ENCODE measurements around the gene SLCO2A1. TPM values are rescaled to one million over a fixed set of nuclear protein-coding genes. Genes with fewer than 3 reads are reported as not detected.

The SLCO2A1 gene
- polyA plus RNA-seq, 1 donor from 2014 or later = not detected

DNA sequence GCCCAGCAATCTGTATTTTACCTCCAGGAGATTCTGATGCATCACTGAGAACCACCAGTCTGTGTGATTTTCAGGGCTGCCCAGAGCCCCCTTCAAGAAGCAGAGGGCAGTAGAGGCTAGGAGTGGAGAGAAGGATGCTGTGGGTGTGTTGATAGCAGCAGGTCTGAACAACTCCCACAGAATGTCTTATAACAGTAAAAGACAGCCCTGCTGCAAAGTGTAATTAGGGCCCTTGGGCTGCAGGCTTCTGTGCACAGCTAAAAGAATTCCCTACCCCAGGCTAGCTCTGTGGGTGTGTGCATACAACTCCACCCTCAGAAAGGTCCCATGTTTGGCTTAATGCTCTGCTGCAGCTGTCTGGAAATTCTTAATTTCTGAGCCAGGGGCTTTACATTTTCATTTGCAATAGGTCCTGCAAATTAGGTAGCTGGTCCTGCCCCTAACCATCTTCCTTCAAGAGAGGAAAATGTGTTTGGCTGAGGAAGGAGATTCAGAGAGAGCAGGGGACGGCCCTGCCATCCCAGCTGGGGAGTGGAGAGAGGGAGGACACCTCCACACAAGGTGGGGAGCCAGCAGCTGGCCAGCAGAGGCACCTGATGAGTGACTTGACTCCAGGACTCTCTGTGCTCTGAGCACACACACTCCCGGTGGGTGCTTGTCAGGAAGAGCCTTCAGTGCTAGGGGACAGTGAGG is 90.8 kb downstream of the SLCO2A1 start:
- peaks cover 5% of the 10 kb centered on the region for H3K27me3 Mint-ChIP-seq
- H3K4me1 Mint-ChIP-seq = no peaks in the 10 kb centered on the region
- H3K4me3 Mint-ChIP-seq = no peak overlapping the region
- H3K36me3 Mint-ChIP-seq = peaks cover 1% of the 10 kb centered on the region
- no peaks in the 10 kb centered on the region for H3K9me3 Mint-ChIP-seq
- H3K27ac Mint-ChIP-seq = no peak overlapping the region

DNA sequence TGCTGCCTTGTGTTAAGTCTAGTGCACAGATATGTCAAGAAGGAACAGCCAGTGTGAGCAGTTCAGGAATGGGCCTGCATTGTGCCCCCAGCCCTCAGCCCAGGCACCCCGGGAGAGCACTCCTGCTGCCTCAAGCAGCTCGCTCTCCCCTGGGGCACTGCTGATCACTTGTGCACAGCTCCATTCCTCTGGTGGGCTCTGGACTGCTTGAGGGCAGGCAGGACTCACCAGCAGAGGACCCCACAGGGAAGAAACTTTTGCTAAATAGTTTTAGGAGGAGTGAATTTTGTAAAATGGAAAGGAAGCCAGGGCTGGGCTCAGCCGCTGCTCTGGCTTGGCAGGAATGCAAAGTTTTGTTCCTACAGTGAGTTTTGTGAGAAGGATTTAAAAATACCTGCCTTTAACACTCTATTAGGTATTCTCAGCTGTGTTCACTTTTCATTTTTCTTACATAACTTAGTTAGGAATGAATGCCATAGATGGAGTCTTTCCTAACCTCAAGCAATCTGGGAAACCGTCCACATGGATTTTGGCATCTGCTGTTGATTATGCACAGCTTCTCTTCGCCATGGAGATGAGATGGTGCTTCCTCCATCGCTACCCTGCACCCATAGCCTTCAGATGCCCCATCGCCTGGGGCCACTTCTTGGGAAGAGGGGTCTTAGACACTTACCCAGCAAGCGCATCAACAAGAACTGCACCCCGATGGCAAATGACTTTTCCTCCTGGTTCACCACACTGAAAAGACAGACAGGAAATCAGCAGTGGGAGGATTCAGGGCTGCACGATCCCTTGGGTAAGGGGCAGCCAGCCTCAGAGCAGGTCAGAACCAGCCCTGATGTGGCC is 91.7 kb downstream of the SLCO2A1 start:
- no peak overlapping the region for H3K4me3 Mint-ChIP-seq
- peaks cover 4% of the 10 kb centered on the region for H3K27me3 Mint-ChIP-seq
- no peaks in the 10 kb centered on the region for H3K9me3 Mint-ChIP-seq
- H3K36me3 Mint-ChIP-seq = peaks cover 1% of the 10 kb centered on the region
- H3K4me1 Mint-ChIP-seq = no peaks in the 10 kb centered on the region
- no peak overlapping the region for H3K27ac Mint-ChIP-seq

DNA sequence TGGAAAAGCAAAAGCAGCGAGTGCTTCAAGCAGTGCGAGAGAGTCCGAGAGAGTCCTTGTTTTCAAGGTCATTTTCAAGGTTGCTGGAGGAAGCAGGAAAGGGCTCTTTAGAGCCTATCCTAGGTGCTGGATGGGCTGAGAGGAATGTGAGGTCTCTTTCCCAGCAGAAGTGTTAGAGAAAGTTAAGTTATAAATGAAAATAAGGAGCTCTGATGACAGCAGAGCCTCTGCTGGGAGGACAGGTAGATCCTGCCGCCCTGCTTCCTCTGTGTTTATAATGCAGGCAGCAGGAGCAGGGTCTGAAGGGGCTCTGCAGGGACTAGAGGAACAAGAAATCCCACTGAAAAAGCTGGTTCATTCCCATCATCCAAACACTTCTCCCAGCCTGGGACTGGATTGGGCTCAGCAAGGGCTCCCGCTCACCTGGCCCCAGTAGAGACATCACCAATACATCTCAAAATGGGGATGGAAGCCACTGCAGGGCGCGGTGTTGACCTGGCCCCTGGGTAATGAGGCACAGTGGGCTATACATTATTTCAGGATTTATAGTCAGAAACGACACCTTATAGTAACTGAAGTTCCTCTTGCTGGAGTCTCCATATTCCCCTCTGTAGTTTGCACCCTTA is 92.6 kb downstream of the SLCO2A1 start:
- Mint-ChIP-seq H3K27me3 (peaks cover 4% of the 10 kb centered on the region), H3K36me3 (peaks cover 1% of the 10 kb centered on the region), H3K4me1 (no peaks in the 10 kb centered on the region), H3K27ac (no peak overlapping the region), H3K9me3 (no peaks in the 10 kb centered on the region), H3K4me3 (no peak overlapping the region)

DNA sequence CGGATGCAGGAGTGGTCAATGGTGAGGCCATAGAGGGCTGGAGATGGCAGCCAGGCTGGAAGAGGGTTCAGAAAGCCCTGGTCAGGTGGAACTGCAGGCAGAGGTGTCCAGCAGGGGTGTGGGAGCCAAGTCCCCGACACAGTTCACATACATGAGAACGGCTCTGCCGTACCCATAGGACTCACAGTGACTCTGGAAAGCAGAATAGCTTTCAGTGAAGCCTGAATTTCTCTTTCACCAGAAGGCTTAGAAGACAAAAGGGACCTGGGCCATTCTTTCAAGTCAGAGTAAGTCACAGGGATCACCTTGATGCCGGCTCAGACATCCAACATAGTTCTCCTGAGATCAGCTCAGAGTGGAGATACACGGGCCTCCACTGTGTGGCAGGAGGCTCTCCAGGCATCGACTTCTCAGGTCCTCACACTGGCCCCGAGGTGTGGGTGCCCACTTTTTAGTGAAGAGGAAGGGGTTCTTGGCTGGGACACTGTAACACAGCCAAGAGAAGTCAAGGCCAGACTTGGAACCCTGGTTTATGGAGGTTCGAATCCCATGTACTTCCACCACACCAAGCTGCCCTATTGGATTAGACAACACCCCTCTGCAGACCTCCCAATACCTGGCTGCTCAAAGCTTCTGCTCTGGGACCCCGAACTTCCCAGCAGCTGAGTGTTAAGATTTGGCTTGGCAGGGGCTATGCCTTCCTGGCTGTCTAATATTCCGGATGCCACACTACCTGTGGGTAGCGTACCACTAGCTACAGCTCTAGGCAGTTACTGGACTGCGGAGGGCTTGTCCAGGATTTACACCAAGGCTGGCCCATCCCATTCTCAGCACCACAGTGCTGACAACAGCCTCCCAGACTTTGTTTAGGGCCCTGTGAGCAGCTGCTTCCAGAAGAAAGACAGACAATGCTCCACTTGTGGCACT is 93.6 kb downstream of the SLCO2A1 start:
- Mint-ChIP-seq H3K27ac (no peak overlapping the region), H3K36me3 (peaks cover 1% of the 10 kb centered on the region), H3K9me3 (no peaks in the 10 kb centered on the region), H3K4me1 (no peaks in the 10 kb centered on the region), H3K4me3 (no peak overlapping the region), H3K27me3 (peaks cover 1% of the 10 kb centered on the region)

DNA sequence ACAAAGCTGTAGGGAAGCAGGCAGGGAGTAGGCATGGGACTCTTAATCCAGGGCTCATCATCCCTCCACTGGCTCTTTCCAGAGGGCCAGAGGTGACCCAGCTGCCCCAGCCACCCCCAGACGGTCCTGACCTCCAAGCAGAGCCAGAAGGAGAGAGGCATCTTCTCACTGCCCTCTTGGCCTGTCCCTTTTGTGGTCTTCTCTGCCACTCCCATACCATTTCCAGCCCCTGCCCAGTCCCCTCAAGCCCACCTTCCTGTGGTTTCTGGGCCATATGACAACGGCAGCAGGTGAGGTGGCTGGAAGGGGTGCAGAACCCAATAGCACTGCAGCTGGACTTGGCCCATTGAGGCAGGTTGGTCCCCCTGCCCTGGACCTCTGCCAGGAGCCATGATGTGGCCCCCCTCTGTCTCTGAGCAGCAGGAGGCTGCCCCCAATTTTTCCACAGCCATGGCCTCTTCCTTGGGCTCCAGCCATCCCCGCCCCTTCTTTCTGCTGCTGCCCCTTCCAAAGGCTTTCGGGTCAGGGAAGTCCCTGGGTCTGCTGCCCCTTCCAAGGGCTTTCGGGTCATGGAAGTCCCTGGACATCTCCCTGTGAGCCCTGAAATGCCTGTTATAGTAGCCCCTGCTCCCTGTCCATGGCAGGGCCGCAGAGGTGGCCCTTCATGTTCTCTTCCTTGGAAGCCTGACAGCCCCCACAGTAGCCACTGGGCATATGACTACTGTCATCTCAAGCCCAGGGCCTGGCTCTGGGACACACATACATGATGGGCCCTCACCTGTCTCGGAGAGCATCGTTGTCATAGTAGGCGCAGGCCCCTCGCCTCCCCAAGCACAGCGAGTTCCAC is 94.5 kb downstream of the SLCO2A1 start:
- peaks cover 1% of the 10 kb centered on the region for H3K36me3 Mint-ChIP-seq
- H3K4me3 Mint-ChIP-seq = no peak overlapping the region

DNA sequence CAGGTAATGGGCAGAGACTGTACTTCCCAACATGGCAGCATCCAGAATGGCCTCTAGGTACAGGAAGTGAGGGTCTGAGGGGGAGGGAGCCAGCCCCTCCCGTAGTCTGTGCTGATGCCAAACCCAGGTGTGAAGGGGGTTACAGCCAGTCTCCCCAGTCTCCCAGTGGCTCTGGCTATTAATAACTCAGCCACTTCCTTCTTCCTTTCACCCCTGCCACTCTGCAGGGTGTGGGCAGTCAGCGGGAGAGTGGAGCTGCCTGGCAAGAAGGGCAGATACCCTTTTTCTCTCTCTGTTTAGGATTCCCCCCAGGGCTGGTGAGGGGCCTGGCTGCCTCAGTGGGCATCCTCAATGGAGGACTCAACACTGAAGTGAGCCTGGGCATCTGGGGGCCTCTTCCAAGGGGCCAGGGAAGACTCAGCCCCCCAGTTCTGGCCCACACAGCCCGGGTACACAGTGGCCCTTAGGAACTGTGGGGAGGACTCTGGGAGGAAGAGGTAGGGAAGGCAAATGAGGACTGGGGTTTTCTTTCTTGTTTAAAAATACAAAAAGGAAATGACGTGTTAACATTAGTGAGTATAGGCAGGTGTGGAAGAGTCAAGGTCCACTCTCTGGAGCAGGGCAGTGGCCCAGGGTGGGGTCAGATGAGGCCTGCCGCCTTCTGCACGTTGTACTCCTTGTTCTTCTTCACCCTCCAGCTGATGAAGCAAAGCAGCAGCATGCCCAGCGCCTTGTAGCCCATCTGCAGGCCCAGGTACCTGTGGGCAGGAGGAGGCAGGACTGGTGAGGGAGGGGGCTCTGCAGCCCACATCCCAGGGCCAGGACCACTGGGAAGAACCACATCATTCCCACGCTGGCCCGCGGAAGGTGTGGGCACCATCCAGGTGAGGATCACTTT is 95.4 kb downstream of the SLCO2A1 start:
- Mint-ChIP-seq H3K36me3 (peaks cover 1% of the 10 kb centered on the region), H3K27ac (no peak overlapping the region), H3K9me3 (no peaks in the 10 kb centered on the region), H3K4me3 (no peak overlapping the region), H3K27me3 (no peaks in the 10 kb centered on the region), H3K4me1 (no peaks in the 10 kb centered on the region)

More for the DNA sequence above, 94.5 kb downstream of the SLCO2A1 start:
- H3K9me3 Mint-ChIP-seq = no peaks in the 10 kb centered on the region
- no peaks in the 10 kb centered on the region for H3K27me3 Mint-ChIP-seq
- no peak overlapping the region for H3K27ac Mint-ChIP-seq
- H3K4me1 Mint-ChIP-seq = no peaks in the 10 kb centered on the region

DNA sequence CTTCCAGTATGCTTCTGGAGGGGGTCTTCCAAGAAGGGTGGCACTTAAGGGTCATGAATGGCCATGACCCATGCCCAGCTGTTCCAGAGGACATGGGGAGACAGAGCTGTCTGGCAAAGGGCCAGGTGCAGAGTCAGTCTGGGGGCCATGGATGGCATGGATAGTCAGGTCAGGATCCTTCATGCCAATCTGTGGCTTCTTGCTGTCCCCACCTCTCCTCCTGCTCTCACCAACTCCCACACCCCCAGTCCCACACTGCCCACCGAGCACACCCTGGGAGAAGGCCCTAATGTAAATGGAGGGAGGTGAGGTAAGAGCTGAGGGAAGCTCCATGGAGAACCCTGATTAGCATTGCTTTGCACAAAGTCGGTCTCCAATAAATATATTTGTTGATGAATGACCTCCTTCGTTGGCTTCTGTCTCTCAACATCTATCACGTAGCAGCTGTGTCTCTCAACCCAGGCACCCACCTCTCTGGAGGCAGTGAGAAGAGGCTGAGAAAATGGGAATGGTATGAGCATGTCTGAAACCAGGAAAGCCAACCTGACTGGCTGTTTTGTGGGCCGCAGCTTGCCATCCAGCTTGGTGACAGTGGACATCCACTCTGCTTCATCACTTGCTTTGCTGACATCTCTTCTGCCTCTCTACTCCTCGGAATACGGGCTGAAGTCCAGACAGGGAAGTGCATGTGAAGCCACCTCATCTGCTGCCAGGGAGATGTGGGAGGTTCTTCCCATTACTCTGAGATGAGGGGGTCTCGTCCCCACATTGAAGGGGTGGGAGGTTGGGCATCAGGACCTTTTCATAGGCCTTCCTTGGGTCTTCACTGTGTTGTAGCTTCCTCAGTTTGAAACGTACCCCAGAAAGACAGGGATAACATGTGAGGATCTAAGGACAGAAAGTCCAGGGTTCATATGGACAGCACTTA is 96.4 kb downstream of the SLCO2A1 start:
- no peaks in the 10 kb centered on the region for H3K9me3 Mint-ChIP-seq
- H3K27me3 Mint-ChIP-seq = peaks cover 4% of the 10 kb centered on the region
- peaks cover 0 to 4% (median 0%) of the 10 kb centered on the region in 3 donors for H3K4me1 Mint-ChIP-seq
- no peak overlapping the region for H3K4me3 Mint-ChIP-seq
- peaks cover 1% of the 10 kb centered on the region for H3K36me3 Mint-ChIP-seq
- H3K27ac Mint-ChIP-seq = no peak overlapping the region

DNA sequence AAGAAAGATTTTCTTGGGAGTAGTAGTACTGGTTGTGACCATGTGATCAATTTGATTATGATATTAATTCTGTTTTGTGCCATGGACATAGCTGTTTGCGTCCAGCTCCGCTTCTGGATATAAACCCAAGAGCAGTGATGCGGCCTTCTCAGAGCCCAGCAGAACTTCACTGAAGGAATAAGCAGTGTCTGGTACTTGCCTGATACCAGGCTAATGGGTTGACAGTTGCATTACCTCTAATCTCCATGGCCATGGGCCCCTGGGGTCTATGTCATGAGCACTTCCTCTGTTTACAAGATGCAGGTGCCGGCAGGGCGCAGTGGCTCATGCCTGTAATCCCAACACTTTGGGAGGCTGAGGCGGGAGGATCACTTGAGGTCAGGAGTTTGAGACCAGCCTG is 97.7 kb downstream of the SLCO2A1 start:
- Mint-ChIP-seq H3K36me3 (peaks cover 1% of the 10 kb centered on the region), H3K9me3 (no peaks in the 10 kb centered on the region)

DNA sequence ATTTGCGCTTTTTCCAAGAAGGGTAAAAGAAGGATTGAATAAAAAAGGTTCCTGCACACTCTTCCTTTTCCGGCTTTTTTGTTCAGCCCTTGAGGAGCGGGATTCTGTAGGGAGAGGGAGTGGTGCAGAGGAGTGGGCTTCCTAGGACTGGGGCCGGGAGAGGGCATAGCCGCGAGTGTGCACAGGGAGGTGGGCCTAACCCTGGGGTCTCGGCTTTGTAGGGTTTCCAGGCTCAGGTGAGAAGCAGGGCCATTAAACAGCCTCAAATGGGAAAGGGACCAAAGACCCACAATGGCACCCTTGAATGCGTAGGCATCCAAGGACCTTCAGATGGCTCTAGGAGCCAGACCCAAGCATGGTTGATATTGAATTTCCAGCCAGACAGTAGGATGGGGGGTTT is 98.6 kb downstream of the SLCO2A1 start:
- Mint-ChIP-seq H3K4me1 (peaks cover 0 to 10% (median 6%) of the 10 kb centered on the region in 3 donors), H3K27ac (no peak overlapping the region), H3K9me3 (no peaks in the 10 kb centered on the region)

More for the DNA sequence above, 97.7 kb downstream of the SLCO2A1 start:
- Mint-ChIP-seq H3K27ac (no peak overlapping the region), H3K27me3 (peaks cover 10% of the 10 kb centered on the region), H3K4me3 (no peak overlapping the region), H3K4me1 (peaks cover 0 to 10% (median 6%) of the 10 kb centered on the region in 3 donors)

DNA sequence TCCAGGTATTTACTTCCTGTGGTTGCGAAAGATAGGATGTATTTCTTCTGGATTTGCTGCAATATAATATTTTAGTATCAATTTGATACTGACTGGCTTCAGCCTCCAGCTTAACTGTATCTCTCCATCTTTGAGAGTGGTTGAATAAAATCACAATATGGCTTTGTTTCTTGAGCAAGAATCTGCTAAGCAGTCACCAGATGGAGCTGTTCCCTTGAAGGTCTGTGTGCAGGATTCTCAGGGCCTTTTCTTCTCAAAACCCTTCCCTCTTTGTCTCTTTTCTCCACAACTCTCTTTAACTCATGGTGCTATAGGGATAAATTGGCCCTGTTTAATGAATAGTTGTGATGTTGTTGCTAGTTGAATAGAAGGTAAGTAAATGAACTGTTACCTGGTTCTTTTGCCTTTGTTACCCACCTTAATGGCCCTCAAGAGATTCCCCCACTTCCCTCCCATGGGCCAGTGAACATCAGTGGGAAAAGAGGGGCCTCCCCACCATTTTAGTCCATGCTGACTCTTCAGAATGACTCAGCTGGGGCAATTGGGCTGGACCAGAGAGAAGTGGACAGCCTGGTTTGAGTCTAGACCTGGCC is 99.3 kb downstream of the SLCO2A1 start:
- no peak overlapping the region for H3K27ac Mint-ChIP-seq

More for the DNA sequence above, 98.6 kb downstream of the SLCO2A1 start:
- Mint-ChIP-seq H3K4me3 (no peak overlapping the region), H3K27me3 (peaks cover 17% of the 10 kb centered on the region), H3K36me3 (peaks cover 1% of the 10 kb centered on the region)

DNA sequence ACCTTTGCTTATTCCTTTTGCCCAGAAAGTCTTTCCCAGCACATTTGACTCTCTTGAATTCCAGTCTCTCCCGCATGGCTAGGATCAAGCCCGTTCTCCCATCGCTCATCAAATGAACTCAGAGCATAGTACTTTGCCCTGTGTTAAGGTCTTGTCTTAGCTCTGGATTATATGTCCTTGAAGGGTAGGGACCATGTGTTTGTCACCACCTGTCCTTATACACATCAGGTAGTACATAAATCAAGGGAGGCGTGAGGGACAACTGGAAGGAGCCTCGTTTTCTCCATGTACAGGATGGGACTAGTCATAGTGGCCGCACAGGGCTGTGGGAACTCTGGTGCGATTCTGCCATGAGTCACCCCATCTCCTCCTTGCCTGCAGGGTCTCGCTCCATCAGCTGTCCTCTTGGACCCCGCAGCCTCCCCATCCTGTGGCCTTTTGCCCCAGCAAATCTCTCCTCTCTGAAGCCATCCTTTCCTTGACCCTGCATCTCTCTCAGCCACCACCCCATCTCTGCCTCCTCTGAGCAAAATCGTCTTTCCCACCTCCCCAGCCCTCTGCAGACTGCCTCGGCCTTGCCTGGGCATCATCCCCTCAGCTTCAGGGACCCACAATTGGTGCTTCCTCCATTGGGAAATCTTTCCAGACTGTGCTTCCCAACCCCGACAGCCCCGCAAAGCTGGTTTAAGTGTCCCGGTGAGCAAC is 100.7 kb downstream of the SLCO2A1 start:
- Mint-ChIP-seq H3K27me3 (peaks cover 17% of the 10 kb centered on the region), H3K9me3 (no peaks in the 10 kb centered on the region), H3K27ac (peak overlapping the region in 2 of 3 donors; percentile 53 to 89), H3K4me1 (peaks cover 0 to 10% (median 6%) of the 10 kb centered on the region in 3 donors), H3K4me3 (peak overlapping the region in 3 of 4 donors; percentile 9 to 84 (median 70)), H3K36me3 (no peaks in the 10 kb centered on the region)

More for the DNA sequence above, 99.3 kb downstream of the SLCO2A1 start:
- H3K27me3 Mint-ChIP-seq = peaks cover 17% of the 10 kb centered on the region
- H3K36me3 Mint-ChIP-seq = peaks cover 1% of the 10 kb centered on the region
- peak overlapping the region in 1 of 4 donors; percentile 4 for H3K4me3 Mint-ChIP-seq
- no peaks in the 10 kb centered on the region for H3K9me3 Mint-ChIP-seq
- H3K4me1 Mint-ChIP-seq = peaks cover 0 to 10% (median 6%) of the 10 kb centered on the region in 3 donors
